ENCODE data around the gene MARCHF11.

GRCh38 chr5:16159636-16160035 lies 20.0 kb downstream of the MARCHF11 start:
- TF ChIP-seq CTCF (IDR thresholded peaks at IDR 0.05) (no peak), POLR2A (IDR thresholded peaks at IDR 0.05) (no peak)
